HL-60 (cell line): ENCODE measurements around the gene LSM5.

Experiments
- CTCF ChIP-seq: IDR thresholded peaks from one replicate; pipeline ENCODE4 v1.5.1; 2011; ENCODE audit warnings: low read length, control low read depth, inconsistent platforms; ENCODE audit not compliant: insufficient read depth
- GABPA ChIP-seq: IDR thresholded peaks from 2 replicates; pipeline ENCODE4 v1.6.1; 2012; ENCODE audit warnings: low read depth
- POLR2AphosphoS5 ChIP-seq: IDR thresholded peaks from 2 replicates; pipeline ENCODE4 v1.6.1; 2012; ENCODE audit warnings: low read depth
- REST ChIP-seq: IDR thresholded peaks from 2 replicates; pipeline ENCODE4 v1.6.1; 2012; ENCODE audit warnings: low read depth; ENCODE audit not compliant: insufficient replicate concordance

- TF ChIP-seq POLR2AphosphoS5 (no peak), CTCF (no peak), REST (no peak), GABPA (no peak)
These were observed 25.8 kb upstream of the LSM5 start for GRCh38 chr7:32515890-32516550.
